ENCODE data around the gene RAMP2. TPM values are rescaled to one million over a fixed set of nuclear protein-coding genes. Genes with fewer than 3 reads are reported as not detected.

RAMP2 gene
- total and polyA plus RNA-seq, 2 of the 13 experiments (the other 11 are each of a cell fraction or from before 2014, with no cell fraction given): 1.4 to 5.2 TPM

DNA sequence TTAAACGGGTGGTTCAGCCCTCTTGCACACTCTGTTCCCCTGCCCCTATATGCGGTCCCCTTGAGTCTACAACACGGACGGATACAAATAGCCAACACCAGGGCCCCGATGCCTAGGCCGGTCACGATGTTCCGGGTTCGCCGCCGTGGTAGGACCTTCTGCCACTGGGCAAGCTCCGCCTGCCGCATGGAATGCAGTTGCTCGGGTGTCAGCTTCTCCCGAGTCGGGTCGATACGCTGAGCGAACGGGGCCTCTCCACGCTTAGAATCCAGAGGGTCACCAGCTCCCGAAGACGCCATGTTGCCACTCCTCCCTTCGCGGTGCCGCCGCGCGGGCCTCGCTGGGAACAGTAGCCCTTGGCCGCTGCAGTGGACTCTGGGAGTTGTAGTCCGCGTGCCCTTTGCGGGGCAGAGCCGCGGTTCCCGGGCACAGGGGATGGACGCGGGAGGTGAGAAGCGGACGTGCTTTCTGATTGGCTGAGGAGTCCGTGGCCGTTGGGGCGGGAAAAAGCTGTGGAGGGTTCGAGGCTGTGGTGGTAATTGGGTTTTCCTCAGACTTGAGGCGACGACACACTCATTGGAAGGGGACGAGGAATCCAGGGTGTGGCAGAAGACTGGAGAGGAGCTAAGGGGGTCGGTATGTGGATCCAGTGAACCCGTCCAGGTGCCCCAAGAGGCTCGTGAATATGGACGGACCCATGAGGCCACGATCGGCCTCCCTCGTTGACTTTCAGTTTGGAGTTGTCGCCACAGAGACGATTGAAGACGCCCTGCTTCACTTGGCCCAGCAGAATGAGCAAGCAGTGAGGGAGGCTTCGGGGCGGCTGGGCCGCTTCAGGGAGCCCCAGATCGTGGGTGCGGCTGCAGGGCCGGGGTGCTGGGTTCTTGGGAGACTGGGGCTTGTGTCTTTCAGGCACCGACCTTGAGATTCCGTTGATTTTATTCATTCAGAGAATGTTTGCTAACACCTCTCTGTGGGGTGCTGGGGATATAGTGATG, 37.7 kb downstream of the RAMP2 start, which contains the start of the genes CNTD1 and COA3 (continued):
- TF ChIP-seq, protein P1, sequence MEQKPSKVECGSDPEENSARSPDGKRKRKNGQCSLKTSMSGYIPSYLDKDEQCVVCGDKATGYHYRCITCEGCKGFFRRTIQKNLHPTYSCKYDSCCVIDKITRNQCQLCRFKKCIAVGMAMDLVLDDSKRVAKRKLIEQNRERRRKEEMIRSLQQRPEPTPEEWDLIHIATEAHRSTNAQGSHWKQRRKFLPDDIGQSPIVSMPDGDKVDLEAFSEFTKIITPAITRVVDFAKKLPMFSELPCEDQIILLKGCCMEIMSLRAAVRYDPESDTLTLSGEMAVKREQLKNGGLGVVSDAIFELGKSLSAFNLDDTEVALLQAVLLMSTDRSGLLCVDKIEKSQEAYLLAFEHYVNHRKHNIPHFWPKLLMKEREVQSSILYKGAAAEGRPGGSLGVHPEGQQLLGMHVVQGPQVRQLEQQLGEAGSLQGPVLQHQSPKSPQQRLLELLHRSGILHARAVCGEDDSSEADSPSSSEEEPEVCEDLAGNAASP (CRISPR knock-in tag; IDR thresholded peaks at IDR 0.05; ENCODE audit: borderline replicate concordance): peak; percentile 57; the same call in 1 of the 2 replicates
- TF ChIP-seq, protein P2, sequence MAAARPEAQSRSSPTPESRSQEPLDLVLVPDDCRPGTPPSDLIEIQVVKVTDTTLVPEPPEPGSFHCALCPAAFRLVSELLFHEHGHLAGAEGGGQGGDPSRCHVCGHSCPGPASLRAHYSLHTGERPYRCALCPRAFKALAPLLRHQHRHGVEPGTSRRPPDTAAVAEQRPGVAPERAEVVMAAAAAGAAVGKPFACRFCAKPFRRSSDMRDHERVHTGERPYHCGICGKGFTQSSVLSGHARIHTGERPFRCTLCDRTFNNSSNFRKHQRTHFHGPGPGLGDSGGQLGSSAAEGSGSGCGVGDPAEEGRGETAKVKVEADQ (CRISPR knock-in tag; IDR thresholded peaks at IDR 0.05; ENCODE audit: borderline replicate concordance): peak; percentile 95; the same call in 1 of the 2 replicates
- TF ChIP-seq, protein P3, sequence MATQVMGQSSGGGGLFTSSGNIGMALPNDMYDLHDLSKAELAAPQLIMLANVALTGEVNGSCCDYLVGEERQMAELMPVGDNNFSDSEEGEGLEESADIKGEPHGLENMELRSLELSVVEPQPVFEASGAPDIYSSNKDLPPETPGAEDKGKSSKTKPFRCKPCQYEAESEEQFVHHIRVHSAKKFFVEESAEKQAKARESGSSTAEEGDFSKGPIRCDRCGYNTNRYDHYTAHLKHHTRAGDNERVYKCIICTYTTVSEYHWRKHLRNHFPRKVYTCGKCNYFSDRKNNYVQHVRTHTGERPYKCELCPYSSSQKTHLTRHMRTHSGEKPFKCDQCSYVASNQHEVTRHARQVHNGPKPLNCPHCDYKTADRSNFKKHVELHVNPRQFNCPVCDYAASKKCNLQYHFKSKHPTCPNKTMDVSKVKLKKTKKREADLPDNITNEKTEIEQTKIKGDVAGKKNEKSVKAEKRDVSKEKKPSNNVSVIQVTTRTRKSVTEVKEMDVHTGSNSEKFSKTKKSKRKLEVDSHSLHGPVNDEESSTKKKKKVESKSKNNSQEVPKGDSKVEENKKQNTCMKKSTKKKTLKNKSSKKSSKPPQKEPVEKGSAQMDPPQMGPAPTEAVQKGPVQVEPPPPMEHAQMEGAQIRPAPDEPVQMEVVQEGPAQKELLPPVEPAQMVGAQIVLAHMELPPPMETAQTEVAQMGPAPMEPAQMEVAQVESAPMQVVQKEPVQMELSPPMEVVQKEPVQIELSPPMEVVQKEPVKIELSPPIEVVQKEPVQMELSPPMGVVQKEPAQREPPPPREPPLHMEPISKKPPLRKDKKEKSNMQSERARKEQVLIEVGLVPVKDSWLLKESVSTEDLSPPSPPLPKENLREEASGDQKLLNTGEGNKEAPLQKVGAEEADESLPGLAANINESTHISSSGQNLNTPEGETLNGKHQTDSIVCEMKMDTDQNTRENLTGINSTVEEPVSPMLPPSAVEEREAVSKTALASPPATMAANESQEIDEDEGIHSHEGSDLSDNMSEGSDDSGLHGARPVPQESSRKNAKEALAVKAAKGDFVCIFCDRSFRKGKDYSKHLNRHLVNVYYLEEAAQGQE (IDR thresholded peaks at IDR 0.05; ENCODE audit: borderline replicate concordance in 1 of 2, low read depth in 1 of 2, low read length in 2 of 2): 0 out of 4 replicates have a peak, but pooled peaks of 1 of the 2 experiments have one; percentile 10
- TF ChIP-seq ELF4 (CRISPR knock-in tag; IDR thresholded peaks at IDR 0.05; ENCODE audit: borderline replicate concordance) (0 out of 2 replicates have a peak, but pooled peaks have one; percentile 64), ZNF709 (CRISPR knock-in tag; IDR thresholded peaks at IDR 0.05) (peak; percentile 82; the same call in 1 of the 2 replicates), ZNF670 (CRISPR knock-in tag; IDR thresholded peaks at IDR 0.05; ENCODE audit: borderline replicate concordance) (no peak), ZFY (CRISPR knock-in tag; IDR thresholded peaks at IDR 0.05) (peak; percentile 99), JUND (CRISPR knock-in tag; IDR thresholded peaks at IDR 0.05) (peak; percentile 61; the same call in 1 of the 2 replicates), SPEN (CRISPR knock-in tag; IDR thresholded peaks at IDR 0.05; ENCODE audit: low read depth) (peak; percentile 92), ZBTB42 (CRISPR knock-in tag; IDR thresholded peaks at IDR 0.05) (no peak; the same call in 1 of the 2 replicates), ZNF296 (CRISPR knock-in tag; conservative IDR thresholded peaks at IDR 0.05) (0 out of 2 replicates have a peak, but pooled peaks have one; percentile 63), CBX2 (IDR thresholded peaks at IDR 0.05; ENCODE audit: low read depth, low read length) (no peak), CBX2 (CRISPR knock-in tag; IDR thresholded peaks at IDR 0.05; ENCODE audit: low read depth) (no peak), NFE2L2 (IDR thresholded peaks at IDR 0.05; ENCODE audit: low read length) (no peak), NCOA5 (CRISPR knock-in tag; IDR thresholded peaks at IDR 0.05) (no peak), GTF2F1 (IDR thresholded peaks at IDR 0.05; ENCODE audit: low read length) (no peak), ZNF564 (CRISPR knock-in tag; IDR thresholded peaks at IDR 0.05) (peak; percentile 86), NFYB (CRISPR knock-in tag; IDR thresholded peaks at IDR 0.05) (peak; percentile 89), ZNF772 (CRISPR knock-in tag; IDR thresholded peaks at IDR 0.05) (peak; percentile 97)
- TF ChIP-seq, protein P4, sequence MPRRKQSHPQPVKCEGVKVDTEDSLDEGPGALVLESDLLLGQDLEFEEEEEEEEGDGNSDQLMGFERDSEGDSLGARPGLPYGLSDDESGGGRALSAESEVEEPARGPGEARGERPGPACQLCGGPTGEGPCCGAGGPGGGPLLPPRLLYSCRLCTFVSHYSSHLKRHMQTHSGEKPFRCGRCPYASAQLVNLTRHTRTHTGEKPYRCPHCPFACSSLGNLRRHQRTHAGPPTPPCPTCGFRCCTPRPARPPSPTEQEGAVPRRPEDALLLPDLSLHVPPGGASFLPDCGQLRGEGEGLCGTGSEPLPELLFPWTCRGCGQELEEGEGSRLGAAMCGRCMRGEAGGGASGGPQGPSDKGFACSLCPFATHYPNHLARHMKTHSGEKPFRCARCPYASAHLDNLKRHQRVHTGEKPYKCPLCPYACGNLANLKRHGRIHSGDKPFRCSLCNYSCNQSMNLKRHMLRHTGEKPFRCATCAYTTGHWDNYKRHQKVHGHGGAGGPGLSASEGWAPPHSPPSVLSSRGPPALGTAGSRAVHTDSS (CRISPR knock-in tag; conservative IDR thresholded peaks at IDR 0.05): 0 out of 2 replicates have a peak, but pooled peaks have one; percentile 23
- TF ChIP-seq, protein P5, sequence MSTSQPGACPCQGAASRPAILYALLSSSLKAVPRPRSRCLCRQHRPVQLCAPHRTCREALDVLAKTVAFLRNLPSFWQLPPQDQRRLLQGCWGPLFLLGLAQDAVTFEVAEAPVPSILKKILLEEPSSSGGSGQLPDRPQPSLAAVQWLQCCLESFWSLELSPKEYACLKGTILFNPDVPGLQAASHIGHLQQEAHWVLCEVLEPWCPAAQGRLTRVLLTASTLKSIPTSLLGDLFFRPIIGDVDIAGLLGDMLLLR (CRISPR knock-in tag; IDR thresholded peaks at IDR 0.05): peak; percentile 95
